Measurements from ENCODE around the gene KLHL3.

The KLHL3 gene

GRCh38 chr5:137610598-137610997 lies 125.3 kb downstream of the KLHL3 start:
- DNase-seq (ENCODE audit: low read depth) = no peak

GRCh38 chr5:137609127-137609526 lies 126.8 kb downstream of the KLHL3 start:
- no peak for DNase-seq (ENCODE audit: low read depth)

GRCh38 chr5:137607771-137608170 lies 128.1 kb downstream of the KLHL3 start:
- DNase-seq (ENCODE audit: low read depth) = no peak

- no peak for DNase-seq (ENCODE audit: low read depth)
These were observed 129.5 kb downstream of the KLHL3 start for GRCh38 chr5:137606401-137606800.

- DNase-seq (ENCODE audit: low read depth) = no peak
These were observed 130.5 kb downstream of the KLHL3 start for GRCh38 chr5:137605411-137605810.

- no peak for DNase-seq (ENCODE audit: low read depth)
These were observed 131.4 kb downstream of the KLHL3 start for GRCh38 chr5:137604348-137605095.

GRCh38 chr5:137603891-137604290 lies 132.0 kb downstream of the KLHL3 start:
- no peak for DNase-seq (ENCODE audit: low read depth)

- no peak for DNase-seq (ENCODE audit: low read depth)
These were observed 132.5 kb downstream of the KLHL3 start for GRCh38 chr5:137603356-137603755.

- DNase-seq (ENCODE audit: low read depth) = no peak
These were observed 133.1 kb downstream of the KLHL3 start for GRCh38 chr5:137602721-137603273.

GRCh38 chr5:137600721-137601360 lies 135.0 kb downstream of the KLHL3 start:
- no peak for DNase-seq (ENCODE audit: low read depth)

- no peak for DNase-seq (ENCODE audit: low read depth)
These were observed 136.4 kb downstream of the KLHL3 start for GRCh38 chr5:137599457-137599856.

- no peak for DNase-seq (ENCODE audit: low read depth)
These were observed 137.5 kb downstream of the KLHL3 start for GRCh38 chr5:137598399-137598798.

- no peak for DNase-seq (ENCODE audit: low read depth)
These were observed 138.9 kb downstream of the KLHL3 start for GRCh38 chr5:137596941-137597340.

- DNase-seq (ENCODE audit: low read depth) = no peak
These were observed 140.4 kb downstream of the KLHL3 start for GRCh38 chr5:137595396-137596079.

GRCh38 chr5:137594717-137595116 lies 141.2 kb downstream of the KLHL3 start:
- no peak for DNase-seq (ENCODE audit: low read depth)

GRCh38 chr5:137592317-137592716 lies 143.6 kb downstream of the KLHL3 start:
- no peak for DNase-seq (ENCODE audit: low read depth)

- no peak for DNase-seq (ENCODE audit: low read depth)
These were observed 146.7 kb downstream of the KLHL3 start for GRCh38 chr5:137589185-137589584.

- DNase-seq (ENCODE audit: low read depth) = no peak
These were observed 148.0 kb downstream of the KLHL3 start for GRCh38 chr5:137587919-137588318.

GRCh38 chr5:137584262-137584661 lies 151.6 kb downstream of the KLHL3 start:
- DNase-seq (ENCODE audit: low read depth) = no peak

- DNase-seq (ENCODE audit: low read depth) = no peak
These were observed 152.8 kb downstream of the KLHL3 start for GRCh38 chr5:137583129-137583528.

- DNase-seq (ENCODE audit: low read depth) = no peak
These were observed 153.7 kb downstream of the KLHL3 start for GRCh38 chr5:137582218-137582617.

GRCh38 chr5:137581776-137582175 lies 154.1 kb downstream of the KLHL3 start:
- no peak for DNase-seq (ENCODE audit: low read depth)

- no peak for DNase-seq (ENCODE audit: low read depth)
These were observed 155.9 kb downstream of the KLHL3 start for GRCh38 chr5:137580030-137580429.
